Endothelial cell of umbilical vein (primary cell): ENCODE results near the gene DAP. TPM values are rescaled to one million over a fixed set of nuclear protein-coding genes. Genes with fewer than 3 reads are reported as not detected.

ENCODE experiments used
- BruUV-seq: library from RNA; stranded (reverse); fragments of 400-500 nt; replicated peaks from 2 replicates; lab custom pipeline; 2021; lab: Mats Ljungman, UMichigan
- CTCF ChIA-PET: fragments of 300-600, 350-600 bp; sonication (Branson Sonifier 250); formaldehyde crosslinking; loops from one replicate; lab custom pipeline; 2021; ENCODE audit warnings: antibody characterized with exemption, inconsistent platforms; lab: Charles Lee
- POLR2A ChIA-PET: fragments of 300-600, 350-600 bp; sonication (Branson Sonifier 250); formaldehyde crosslinking; loops from one replicate; lab custom pipeline; 2021; ENCODE audit warnings: antibody characterized with exemption, inconsistent platforms; lab: Charles Lee
- DNase-seq: peaks from one replicate; pipeline ENCODE4 v3.0.0-alpha.2; 2011; ENCODE audit warnings: low read depth, low spot score
- FAIRE-seq: peaks from 2 replicates; lab custom pipeline; 2011; peaks lifted over from hg19 to GRCh38; lab: Jason Lieb, UNC
- H2AFZ ChIP-seq: 2 replicates; pipeline ENCODE4 v1.6.0; 2012; ENCODE audit warnings: low read depth, low read length, control low read depth, inconsistent platforms
- H3K27ac ChIP-seq: 2 replicates; pipeline ENCODE4 v1.5.1; 2011; ENCODE audit warnings: low read depth, mild to moderate bottlenecking, control low read depth, low read length, moderate library complexity; ENCODE audit not compliant: insufficient read depth
- H3K27me3 ChIP-seq, 2 experiments: 2 replicates each; pipeline versions ENCODE4 v1.6.0 to v1.6.1; 2011; ENCODE audit warnings: low read length in 2 of 2, mixed read lengths in 1 of 2; ENCODE audit not compliant: control insufficient read depth in 2 of 2, insufficient read depth in 2 of 2
- H3K36me3 ChIP-seq, 2 experiments: 2 replicates in 1 of 2; 3 replicates in 1 of 2; pipeline ENCODE4 v1.5.1; 2011; ENCODE audit warnings: low read length in 2 of 2, mild to moderate bottlenecking in 1 of 2, moderate library complexity in 1 of 2; ENCODE audit not compliant: control insufficient read depth in 2 of 2, insufficient read depth in 2 of 2; ENCODE audit errors: extremely low read depth in 1 of 2
- H3K4me1 ChIP-seq: 3 replicates; pipeline ENCODE4 v1.5.1; 2011; ENCODE audit warnings: mild to moderate bottlenecking, low read length; ENCODE audit not compliant: control insufficient read depth, insufficient read depth; ENCODE audit errors: extremely low read depth
- H3K4me2 ChIP-seq: 2 replicates; pipeline ENCODE4 v1.6.1; 2011; ENCODE audit warnings: low read length, control low read depth, mixed read lengths; ENCODE audit not compliant: insufficient read depth
- H3K4me3 ChIP-seq, 3 experiments: fragments of 200-600 bp in 1 of 3; sonication (generic), shearing (Covaris generic) in 1 of 3; replicated peaks in 1 of 3; 2 replicates each; pipeline ENCODE4 v1.5.1; 2011 to 2016; ENCODE audit warnings: control low read depth in 3 of 3, low read length in 3 of 3, mild to moderate bottlenecking in 2 of 3, inconsistent platforms in 1 of 3, low read depth in 1 of 3, moderate library complexity in 1 of 3; ENCODE audit not compliant: insufficient read depth in 1 of 3
- H3K79me2 ChIP-seq: 2 replicates; pipeline ENCODE4 v1.6.0; 2012; ENCODE audit warnings: low read length, inconsistent platforms; ENCODE audit not compliant: control insufficient read depth, insufficient read depth
- H3K9ac ChIP-seq: replicated peaks from 2 replicates; pipeline ENCODE3; 2011; ENCODE audit warnings: low read length, control low read depth; ENCODE audit not compliant: insufficient read depth; ENCODE audit errors: extremely low read depth
- H3K9me1 ChIP-seq: replicated peaks from 3 replicates; pipeline ENCODE4 v1.6.0; 2011; ENCODE audit warnings: mild to moderate bottlenecking, low read length; ENCODE audit not compliant: control insufficient read depth, insufficient read depth; ENCODE audit errors: extremely low read depth
- H3K9me3 ChIP-seq: replicated peaks from 2 replicates; pipeline ENCODE4 v1.5.1; 2012; ENCODE audit warnings: low read length, inconsistent platforms; ENCODE audit not compliant: control insufficient read depth, insufficient read depth
- H4K20me1 ChIP-seq: replicated peaks from 2 replicates; pipeline ENCODE3; 2011; ENCODE audit warnings: mild to moderate bottlenecking, low read length; ENCODE audit not compliant: control insufficient read depth, insufficient read depth; ENCODE audit errors: extremely low read depth
- CTCF ChIP-seq, 2 donors: IDR thresholded peaks; 1 replicate in 1 of 2; 2 replicates in 1 of 2; pipeline ENCODE4 v1.5.1; 2011; ENCODE audit warnings: low read length in 2 of 2, mild to moderate bottlenecking in 2 of 2, moderate library complexity in 2 of 2, control low read depth in 1 of 2, inconsistent platforms in 1 of 2, low read depth in 1 of 2; ENCODE audit not compliant: insufficient read depth in 1 of 2; ENCODE audit errors: extremely low read depth in 1 of 2
- GATA2 ChIP-seq: IDR thresholded peaks from 2 replicates; pipeline ENCODE4 v1.7.0; 2011; ENCODE audit warnings: low read depth, mild to moderate bottlenecking, moderate library complexity, mixed read lengths, low read length; ENCODE audit not compliant: insufficient read length, insufficient read depth
- POLR2AphosphoS5 ChIP-seq: IDR thresholded peaks from 2 replicates; pipeline ENCODE4 v1.6.1; 2012; ENCODE audit warnings: low read depth, mild to moderate bottlenecking, control low read depth, low read length, moderate library complexity; ENCODE audit not compliant: insufficient read depth
- dilution Hi-C: fragments of 300-500 bp; cut with MboI; formaldehyde crosslinking; loops from one replicate; pipeline ENCODE4 v1.15.0; 2019; ENCODE audit warnings: low sequenced_read_pairs; ENCODE audit not compliant: extremely low pct_ligation_motif_present
- intact Hi-C: fragments of 100-400 bp; cut with micrococcal nuclease; formaldehyde crosslinking; loops from one replicate; pipeline ENCODE4 v1.10.0; 2022
- polyA plus RNA-seq, 4 experiments: library from polyadenylated mRNA; depleted of rRNA in 3 of 4; stranded (reverse) in 3 of 4; unstranded in 1 of 4; fragments of >200 nt; gene quantifications; 2 replicates each; pipeline versions ENCODE4 v1.2.1 to v1.2.3, GENCODE V29; 2011 to 2012; ENCODE audit warnings: missing spikeins in 1 of 4
- total RNA-seq: library from RNA; stranded (reverse); gene quantifications from 2 replicates; pipeline ENCODE4 v1.2.3, GENCODE V29; 2021

DAP gene
- total and polyA plus RNA-seq, 2 donors (not counting 3 experiments of a cell fraction or from before 2014, with no cell fraction given): 79.8 to 188 TPM

GRCh38 chr5:10735569-10736276 lies 25.3 kb downstream of the DAP start:
- Histone ChIP-seq H3K27ac (no peak overlapping the region), H3K9me3 (no peaks in the 10 kb centered on the region), H3K36me3 (peaks cover 0 to 9% of the 10 kb centered on the region in 2 experiments), H2AFZ (no peak overlapping the region), H3K4me2 (no peak overlapping the region), H4K20me1 (no peaks in the 10 kb centered on the region), H3K79me2 (peaks cover 73% of the 10 kb centered on the region), H3K4me3 (no peak overlapping the region), H3K9ac (no peak overlapping the region), H3K9me1 (no peaks in the 10 kb centered on the region), H3K4me1 (peaks cover 29% of the 10 kb centered on the region), H3K27me3 (no peaks in the 10 kb centered on the region)
- ChIA-PET CTCF (interaction anchor here (1.2 to 2.1 kb wide), 2 partner anchors 9 to 33 kb away, joined by 3 to 14 read pairs; no protein-coding TSS in a partner anchor), POLR2A (no interaction called here)
- dilution Hi-C loops (no loop called here), intact Hi-C loops (no loop called here)
- TF ChIP-seq CTCF (IDR thresholded peaks at IDR 0.05; ENCODE audit: extremely low read depth in 1 of 2, insufficient read depth in 1 of 2, low read depth in 1 of 2, low read length in 2 of 2) (no peak), GATA2 (no peak), POLR2AphosphoS5 (no peak)
- no peak for FAIRE-seq
- BruUV-seq: no TSS peak
- no peak for DNase-seq
